Measurements from ENCODE around the gene CAND2.

CAND2 gene

GRCh38 chr3:12815078-12815477 lies 18.6 kb downstream of the CAND2 start:
- H3K4me3 ChIP-seq (ENCODE audit: insufficient read depth, low read depth, low read length, poor library complexity, severe bottlenecking): no peak overlapping the region
- no peak overlapping the region for H3K27ac ChIP-seq (ENCODE audit: insufficient read depth, low read length, poor library complexity, severe bottlenecking)
- H3K36me3 ChIP-seq (ENCODE audit: control insufficient read depth, insufficient read depth, low read length): no peaks in the 10 kb centered on the region
- no peaks in the 10 kb centered on the region for H3K27me3 ChIP-seq (replicated peaks; ENCODE audit: control insufficient read depth, insufficient read depth, low read length, poor library complexity, severe bottlenecking)
- no peaks in the 10 kb centered on the region for H3K4me1 ChIP-seq (ENCODE audit: control insufficient read depth, insufficient read depth, low read length, poor library complexity, severe bottlenecking)
- no peaks in the 10 kb centered on the region for H3K9me3 ChIP-seq (ENCODE audit: control insufficient read depth, low read length)
- no peak for DNase-seq

GRCh38 chr3:12815719-12816118 lies 19.2 kb downstream of the CAND2 start:
- Histone ChIP-seq H3K27me3 (replicated peaks; ENCODE audit: control insufficient read depth, insufficient read depth, low read length, poor library complexity, severe bottlenecking) (no peaks in the 10 kb centered on the region), H3K4me3 (ENCODE audit: insufficient read depth, low read depth, low read length, poor library complexity, severe bottlenecking) (no peak overlapping the region), H3K27ac (ENCODE audit: insufficient read depth, low read length, poor library complexity, severe bottlenecking) (no peak overlapping the region), H3K36me3 (ENCODE audit: control insufficient read depth, insufficient read depth, low read length) (no peaks in the 10 kb centered on the region), H3K9me3 (ENCODE audit: control insufficient read depth, low read length) (no peaks in the 10 kb centered on the region), H3K4me1 (ENCODE audit: control insufficient read depth, insufficient read depth, low read length, poor library complexity, severe bottlenecking) (no peaks in the 10 kb centered on the region)
- no peak for DNase-seq

DNA sequence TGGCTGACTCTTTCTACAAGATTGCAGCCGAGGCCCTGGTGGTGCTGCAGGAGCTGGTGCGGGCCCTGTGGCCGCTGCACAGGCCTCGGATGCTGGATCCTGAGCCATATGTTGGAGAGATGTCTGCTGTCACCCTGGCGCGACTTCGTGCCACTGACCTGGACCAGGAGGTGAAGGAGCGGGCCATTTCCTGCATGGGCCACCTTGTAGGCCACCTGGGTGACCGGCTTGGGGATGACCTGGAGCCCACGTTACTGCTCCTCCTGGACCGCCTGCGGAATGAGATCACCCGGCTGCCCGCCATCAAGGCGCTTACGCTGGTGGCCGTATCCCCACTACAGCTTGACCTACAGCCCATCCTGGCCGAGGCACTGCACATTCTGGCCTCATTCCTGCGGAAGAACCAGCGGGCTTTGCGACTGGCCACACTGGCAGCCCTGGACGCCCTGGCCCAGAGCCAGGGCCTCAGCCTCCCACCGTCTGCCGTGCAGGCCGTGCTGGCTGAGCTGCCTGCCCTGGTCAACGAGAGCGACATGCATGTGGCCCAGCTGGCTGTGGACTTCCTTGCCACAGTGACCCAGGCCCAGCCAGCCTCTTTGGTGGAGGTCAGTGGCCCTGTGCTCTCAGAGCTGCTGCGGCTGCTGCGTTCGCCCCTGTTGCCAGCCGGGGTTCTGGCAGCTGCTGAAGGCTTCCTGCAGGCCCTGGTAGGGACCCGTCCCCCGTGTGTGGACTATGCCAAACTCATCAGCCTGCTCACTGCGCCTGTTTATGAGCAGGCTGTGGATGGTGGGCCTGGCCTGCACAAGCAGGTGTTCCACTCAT lies 20.3 kb downstream of the CAND2 start:
- Histone ChIP-seq H3K27me3 (replicated peaks; ENCODE audit: control insufficient read depth, insufficient read depth, low read length, poor library complexity, severe bottlenecking) (no peaks in the 10 kb centered on the region), H3K4me3 (ENCODE audit: insufficient read depth, low read depth, low read length, poor library complexity, severe bottlenecking) (no peak overlapping the region), H3K4me1 (ENCODE audit: control insufficient read depth, insufficient read depth, low read length, poor library complexity, severe bottlenecking) (no peaks in the 10 kb centered on the region)

GRCh38 chr3:12817343-12817710 lies 20.8 kb downstream of the CAND2 start:
- no peak for DNase-seq
- Histone ChIP-seq H3K27me3 (replicated peaks; ENCODE audit: control insufficient read depth, insufficient read depth, low read length, poor library complexity, severe bottlenecking) (no peaks in the 10 kb centered on the region), H3K9me3 (ENCODE audit: control insufficient read depth, low read length) (no peaks in the 10 kb centered on the region), H3K36me3 (ENCODE audit: control insufficient read depth, insufficient read depth, low read length) (no peaks in the 10 kb centered on the region), H3K4me1 (ENCODE audit: control insufficient read depth, insufficient read depth, low read length, poor library complexity, severe bottlenecking) (no peaks in the 10 kb centered on the region), H3K27ac (ENCODE audit: insufficient read depth, low read length, poor library complexity, severe bottlenecking) (no peak overlapping the region), H3K4me3 (ENCODE audit: insufficient read depth, low read depth, low read length, poor library complexity, severe bottlenecking) (no peak overlapping the region)

More for the DNA sequence above, 20.3 kb downstream of the CAND2 start:
- DNase-seq: no peak
- Histone ChIP-seq H3K36me3 (ENCODE audit: control insufficient read depth, insufficient read depth, low read length) (no peaks in the 10 kb centered on the region), H3K27ac (ENCODE audit: insufficient read depth, low read length, poor library complexity, severe bottlenecking) (no peak overlapping the region), H3K9me3 (ENCODE audit: control insufficient read depth, low read length) (no peaks in the 10 kb centered on the region)

GRCh38 chr3:12818273-12818672 lies 21.8 kb downstream of the CAND2 start:
- DNase-seq: no peak
- H3K27me3 ChIP-seq (replicated peaks; ENCODE audit: control insufficient read depth, insufficient read depth, low read length, poor library complexity, severe bottlenecking): no peaks in the 10 kb centered on the region
- no peaks in the 10 kb centered on the region for H3K36me3 ChIP-seq (ENCODE audit: control insufficient read depth, insufficient read depth, low read length)
- no peaks in the 10 kb centered on the region for H3K9me3 ChIP-seq (ENCODE audit: control insufficient read depth, low read length)
- no peak overlapping the region for H3K4me3 ChIP-seq (ENCODE audit: insufficient read depth, low read depth, low read length, poor library complexity, severe bottlenecking)
- no peaks in the 10 kb centered on the region for H3K4me1 ChIP-seq (ENCODE audit: control insufficient read depth, insufficient read depth, low read length, poor library complexity, severe bottlenecking)
- no peak overlapping the region for H3K27ac ChIP-seq (ENCODE audit: insufficient read depth, low read length, poor library complexity, severe bottlenecking)

- Histone ChIP-seq H3K4me3 (ENCODE audit: insufficient read depth, low read depth, low read length, poor library complexity, severe bottlenecking) (no peak overlapping the region), H3K36me3 (ENCODE audit: control insufficient read depth, insufficient read depth, low read length) (no peaks in the 10 kb centered on the region), H3K27ac (ENCODE audit: insufficient read depth, low read length, poor library complexity, severe bottlenecking) (no peak overlapping the region), H3K4me1 (ENCODE audit: control insufficient read depth, insufficient read depth, low read length, poor library complexity, severe bottlenecking) (no peaks in the 10 kb centered on the region), H3K27me3 (replicated peaks; ENCODE audit: control insufficient read depth, insufficient read depth, low read length, poor library complexity, severe bottlenecking) (no peaks in the 10 kb centered on the region), H3K9me3 (ENCODE audit: control insufficient read depth, low read length) (no peaks in the 10 kb centered on the region)
- DNase-seq: no peak
Observed at GRCh38 chr3:12818773-12819172, 22.3 kb downstream of the CAND2 start.

- Histone ChIP-seq H3K4me1 (ENCODE audit: control insufficient read depth, insufficient read depth, low read length, poor library complexity, severe bottlenecking) (no peaks in the 10 kb centered on the region), H3K4me3 (ENCODE audit: insufficient read depth, low read depth, low read length, poor library complexity, severe bottlenecking) (no peak overlapping the region), H3K36me3 (ENCODE audit: control insufficient read depth, insufficient read depth, low read length) (no peaks in the 10 kb centered on the region), H3K9me3 (ENCODE audit: control insufficient read depth, low read length) (no peaks in the 10 kb centered on the region), H3K27me3 (replicated peaks; ENCODE audit: control insufficient read depth, insufficient read depth, low read length, poor library complexity, severe bottlenecking) (no peaks in the 10 kb centered on the region), H3K27ac (ENCODE audit: insufficient read depth, low read length, poor library complexity, severe bottlenecking) (no peak overlapping the region)
- no peak for DNase-seq
Observed at GRCh38 chr3:12822725-12823373, 26.4 kb downstream of the CAND2 start.

DNA sequence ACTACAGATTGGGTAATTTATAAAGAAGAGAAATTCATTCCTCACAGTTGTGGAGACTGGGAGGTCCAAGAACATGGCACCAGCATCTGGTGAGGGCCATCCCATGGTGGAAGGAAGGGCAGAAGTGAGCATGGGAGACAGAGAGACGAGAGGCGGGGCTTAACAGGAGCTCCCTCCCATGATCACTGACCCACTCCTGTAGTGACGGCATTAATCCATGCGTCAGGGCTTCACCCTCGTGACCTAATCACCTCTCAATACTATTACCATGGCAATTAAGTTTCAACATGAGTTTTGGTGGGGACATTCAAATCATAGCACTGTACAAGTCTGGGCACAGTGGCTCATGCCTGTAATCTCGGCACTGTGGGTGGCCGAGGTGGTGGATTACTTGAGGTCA lies 27.8 kb downstream of the CAND2 start:
- no peak overlapping the region for H3K27ac ChIP-seq (ENCODE audit: insufficient read depth, low read length, poor library complexity, severe bottlenecking)
- DNase-seq: no peak
- H3K27me3 ChIP-seq (replicated peaks; ENCODE audit: control insufficient read depth, insufficient read depth, low read length, poor library complexity, severe bottlenecking): no peaks in the 10 kb centered on the region
- no peaks in the 10 kb centered on the region for H3K9me3 ChIP-seq (ENCODE audit: control insufficient read depth, low read length)
- H3K36me3 ChIP-seq (ENCODE audit: control insufficient read depth, insufficient read depth, low read length): no peaks in the 10 kb centered on the region
- no peak overlapping the region for H3K4me3 ChIP-seq (ENCODE audit: insufficient read depth, low read depth, low read length, poor library complexity, severe bottlenecking)
- H3K4me1 ChIP-seq (ENCODE audit: control insufficient read depth, insufficient read depth, low read length, poor library complexity, severe bottlenecking): no peaks in the 10 kb centered on the region

- no peak for DNase-seq
- no peaks in the 10 kb centered on the region for H3K9me3 ChIP-seq (ENCODE audit: control insufficient read depth, low read length)
- no peaks in the 10 kb centered on the region for H3K36me3 ChIP-seq (ENCODE audit: control insufficient read depth, insufficient read depth, low read length)
- H3K27me3 ChIP-seq (replicated peaks; ENCODE audit: control insufficient read depth, insufficient read depth, low read length, poor library complexity, severe bottlenecking): no peaks in the 10 kb centered on the region
- H3K27ac ChIP-seq (ENCODE audit: insufficient read depth, low read length, poor library complexity, severe bottlenecking): no peak overlapping the region
- no peaks in the 10 kb centered on the region for H3K4me1 ChIP-seq (ENCODE audit: control insufficient read depth, insufficient read depth, low read length, poor library complexity, severe bottlenecking)
- no peak overlapping the region for H3K4me3 ChIP-seq (ENCODE audit: insufficient read depth, low read depth, low read length, poor library complexity, severe bottlenecking)
Observed at GRCh38 chr3:12825156-12825555, 28.7 kb downstream of the CAND2 start.

GRCh38 chr3:12828751-12829150 lies 32.3 kb downstream of the CAND2 start:
- Histone ChIP-seq H3K27me3 (replicated peaks; ENCODE audit: control insufficient read depth, insufficient read depth, low read length, poor library complexity, severe bottlenecking) (no peaks in the 10 kb centered on the region), H3K4me1 (ENCODE audit: control insufficient read depth, insufficient read depth, low read length, poor library complexity, severe bottlenecking) (no peaks in the 10 kb centered on the region), H3K9me3 (ENCODE audit: control insufficient read depth, low read length) (no peaks in the 10 kb centered on the region), H3K36me3 (ENCODE audit: control insufficient read depth, insufficient read depth, low read length) (peaks cover 25% of the 10 kb centered on the region), H3K4me3 (ENCODE audit: insufficient read depth, low read depth, low read length, poor library complexity, severe bottlenecking) (no peak overlapping the region), H3K27ac (ENCODE audit: insufficient read depth, low read length, poor library complexity, severe bottlenecking) (no peak overlapping the region)
- no peak for DNase-seq
